RWPE1 (cell line): Measurements from ENCODE around the gene TPH2.

Experiments
- CTCF ChIA-PET: fragments of 350-600 bp; sonication (Branson Sonifier 250); formaldehyde crosslinking; extraction: SDS; loops from one replicate; lab custom pipeline; 2021; lab: Yijun Ruan, JAX
- POLR2A ChIA-PET: fragments of 400-600 bp; formaldehyde crosslinking; extraction: SDS; loops from one replicate; lab custom pipeline; 2020; ENCODE audit warnings: antibody characterized with exemption; ENCODE audit not compliant: low non-redundant PET; lab: Yijun Ruan, JAX
- DNase-seq: peaks from one replicate; pipeline ENCODE4 v3.0.0; 2012; ENCODE audit warnings: low spot score
- H3K27ac ChIP-seq: fragments of 450-650 bp; 2 replicates; pipeline ENCODE4 v1.5.1; 2017
- TF ChIP-seq, protein P1 (sequence below): fragments of 450-650 bp; conservative IDR thresholded peaks from 2 replicates; pipeline ENCODE4 v1.5.1; 2017; ENCODE audit warnings: low read depth, mild to moderate bottlenecking

The TPH2 gene

DNA sequence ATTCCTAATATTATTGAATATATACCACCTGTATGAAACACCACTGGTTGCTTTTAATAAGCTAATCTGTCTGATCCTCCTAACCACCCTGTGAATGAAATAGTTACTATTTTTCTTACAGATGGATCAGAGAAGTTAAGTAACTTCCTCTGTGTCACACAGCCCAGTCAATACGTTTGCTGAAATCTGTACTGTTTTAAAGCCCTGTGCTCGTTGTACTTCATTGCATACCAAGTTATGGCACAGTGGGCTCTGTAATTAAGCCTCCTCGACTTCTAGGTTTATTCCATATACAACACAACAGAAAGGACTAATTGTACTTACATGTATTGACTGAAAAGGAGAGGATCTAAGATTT lies 137.9 kb downstream of the TPH2 start:
- no peak for DNase-seq
- ChIA-PET POLR2A (no interaction called here), CTCF (no interaction called here)
- H3K27ac ChIP-seq: no peak overlapping the region
- TF ChIP-seq, protein P1, sequence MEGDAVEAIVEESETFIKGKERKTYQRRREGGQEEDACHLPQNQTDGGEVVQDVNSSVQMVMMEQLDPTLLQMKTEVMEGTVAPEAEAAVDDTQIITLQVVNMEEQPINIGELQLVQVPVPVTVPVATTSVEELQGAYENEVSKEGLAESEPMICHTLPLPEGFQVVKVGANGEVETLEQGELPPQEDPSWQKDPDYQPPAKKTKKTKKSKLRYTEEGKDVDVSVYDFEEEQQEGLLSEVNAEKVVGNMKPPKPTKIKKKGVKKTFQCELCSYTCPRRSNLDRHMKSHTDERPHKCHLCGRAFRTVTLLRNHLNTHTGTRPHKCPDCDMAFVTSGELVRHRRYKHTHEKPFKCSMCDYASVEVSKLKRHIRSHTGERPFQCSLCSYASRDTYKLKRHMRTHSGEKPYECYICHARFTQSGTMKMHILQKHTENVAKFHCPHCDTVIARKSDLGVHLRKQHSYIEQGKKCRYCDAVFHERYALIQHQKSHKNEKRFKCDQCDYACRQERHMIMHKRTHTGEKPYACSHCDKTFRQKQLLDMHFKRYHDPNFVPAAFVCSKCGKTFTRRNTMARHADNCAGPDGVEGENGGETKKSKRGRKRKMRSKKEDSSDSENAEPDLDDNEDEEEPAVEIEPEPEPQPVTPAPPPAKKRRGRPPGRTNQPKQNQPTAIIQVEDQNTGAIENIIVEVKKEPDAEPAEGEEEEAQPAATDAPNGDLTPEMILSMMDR: no peak

DNA sequence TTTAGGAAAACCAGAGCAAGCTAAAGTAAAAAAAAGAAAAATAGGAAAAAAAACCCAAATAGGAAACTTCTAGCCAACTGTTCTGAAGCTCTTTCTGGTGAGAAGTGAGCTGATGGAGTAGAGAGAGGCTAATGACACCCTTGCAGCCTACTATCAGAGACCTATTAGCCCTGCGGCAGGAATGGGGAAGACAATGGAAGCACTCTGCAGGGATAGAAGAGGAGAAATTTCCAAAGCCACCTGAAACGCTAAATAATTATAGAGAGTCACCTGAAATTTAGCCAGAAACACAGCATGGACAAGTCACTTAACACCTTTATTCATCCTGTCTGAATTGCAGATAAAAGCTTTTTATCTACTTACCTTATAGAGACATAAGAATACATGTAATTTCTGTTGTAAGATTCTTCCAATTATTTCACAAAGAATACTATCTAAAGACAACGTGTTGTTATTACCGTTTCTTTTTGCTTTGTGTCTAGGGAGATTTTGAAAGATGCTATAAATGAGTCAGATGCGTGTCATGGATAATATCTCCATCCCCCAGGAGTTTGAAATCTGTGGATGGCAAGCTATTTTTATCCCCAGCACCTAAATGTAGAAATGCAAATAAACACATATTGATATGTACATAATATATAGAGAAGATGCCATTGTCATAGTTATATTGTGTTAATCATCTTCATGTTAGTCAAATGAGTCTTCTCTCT lies 138.6 kb downstream of the TPH2 start:
- TF ChIP-seq, protein P1: no peak
- H3K27ac ChIP-seq: no peak overlapping the region
- POLR2A ChIA-PET: no interaction called here
- CTCF ChIA-PET: no interaction called here
- DNase-seq: no peak

DNA sequence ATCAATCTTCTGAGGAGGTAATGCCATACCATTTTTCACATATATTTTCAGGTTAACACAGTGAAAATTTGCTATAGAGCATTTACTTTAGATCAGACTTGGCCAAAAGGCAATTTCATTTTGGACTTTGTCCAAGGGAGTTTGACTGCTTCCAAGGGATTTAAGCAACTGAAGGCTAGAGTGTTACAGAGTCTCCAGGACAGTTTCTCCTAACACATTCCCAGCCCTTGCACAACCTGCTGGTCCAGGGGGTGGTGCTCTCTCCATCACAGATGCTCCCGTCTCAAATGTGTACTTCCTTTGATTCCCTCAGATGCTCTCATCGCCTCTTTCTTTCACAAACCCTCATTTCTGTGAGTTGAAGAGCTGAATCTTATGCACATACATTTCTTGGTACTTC lies 143.1 kb downstream of the TPH2 start:
- ChIA-PET POLR2A (no interaction called here), CTCF (no interaction called here)
- TF ChIP-seq, protein P1: no peak
- no peak overlapping the region for H3K27ac ChIP-seq
- no peak for DNase-seq
